ENCODE data around the gene BMP2K.

GRCh38 chr4:78726546-78726945 is 49.6 kb upstream of the BMP2K start:
- no peak for TF ChIP-seq CTCF (IDR thresholded peaks at IDR 0.05)
- no peak for TF ChIP-seq POLR2A (IDR thresholded peaks at IDR 0.05)

All from testis (tissue), 2 donors.